ENCODE measurements around the gene IGHMBP2.
A peak's percentile ranks its signal among the peaks of the same experiment; 100 is the strongest.

IGHMBP2 gene

DNA sequence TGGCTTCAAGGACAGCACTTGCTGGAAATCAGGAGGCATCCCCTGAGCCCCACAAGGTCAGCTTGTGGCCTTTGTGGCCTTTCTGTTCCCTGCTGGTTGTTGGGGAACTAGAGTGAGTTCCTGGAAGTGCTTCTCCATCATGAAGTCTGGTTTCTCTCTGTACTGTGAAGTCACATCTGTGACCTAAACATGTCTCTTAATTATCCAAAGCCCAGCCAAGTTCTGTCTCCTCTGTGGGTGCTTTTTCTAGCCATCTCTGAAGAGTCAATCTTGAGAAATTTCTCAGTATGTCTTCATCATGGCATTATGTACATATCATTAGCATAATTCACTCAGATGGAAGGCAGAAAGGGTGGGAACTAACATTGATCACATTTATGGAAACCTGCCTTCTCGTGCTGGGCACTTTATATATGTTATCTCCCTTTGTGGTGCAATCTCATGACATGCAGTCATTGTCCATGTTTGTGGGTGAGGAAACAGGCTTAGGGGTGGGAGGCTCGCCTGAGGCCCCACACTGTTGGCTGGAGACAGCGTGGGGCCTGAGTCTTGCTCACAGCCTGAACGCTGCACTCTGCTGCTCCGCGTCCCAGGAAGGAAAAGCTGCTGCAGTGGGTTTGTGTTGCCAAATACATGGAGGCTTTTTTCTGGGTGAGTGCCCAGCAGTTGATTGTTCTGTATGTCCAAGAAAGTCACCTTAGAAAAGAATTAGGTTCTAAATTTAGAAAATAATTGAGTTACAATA, 24.6 kb downstream of the IGHMBP2 start:
- DNase-seq: no peak

GRCh38 chr11:68929135-68929534, 25.4 kb downstream of the IGHMBP2 start:
- DNase-seq: no peak

DNA sequence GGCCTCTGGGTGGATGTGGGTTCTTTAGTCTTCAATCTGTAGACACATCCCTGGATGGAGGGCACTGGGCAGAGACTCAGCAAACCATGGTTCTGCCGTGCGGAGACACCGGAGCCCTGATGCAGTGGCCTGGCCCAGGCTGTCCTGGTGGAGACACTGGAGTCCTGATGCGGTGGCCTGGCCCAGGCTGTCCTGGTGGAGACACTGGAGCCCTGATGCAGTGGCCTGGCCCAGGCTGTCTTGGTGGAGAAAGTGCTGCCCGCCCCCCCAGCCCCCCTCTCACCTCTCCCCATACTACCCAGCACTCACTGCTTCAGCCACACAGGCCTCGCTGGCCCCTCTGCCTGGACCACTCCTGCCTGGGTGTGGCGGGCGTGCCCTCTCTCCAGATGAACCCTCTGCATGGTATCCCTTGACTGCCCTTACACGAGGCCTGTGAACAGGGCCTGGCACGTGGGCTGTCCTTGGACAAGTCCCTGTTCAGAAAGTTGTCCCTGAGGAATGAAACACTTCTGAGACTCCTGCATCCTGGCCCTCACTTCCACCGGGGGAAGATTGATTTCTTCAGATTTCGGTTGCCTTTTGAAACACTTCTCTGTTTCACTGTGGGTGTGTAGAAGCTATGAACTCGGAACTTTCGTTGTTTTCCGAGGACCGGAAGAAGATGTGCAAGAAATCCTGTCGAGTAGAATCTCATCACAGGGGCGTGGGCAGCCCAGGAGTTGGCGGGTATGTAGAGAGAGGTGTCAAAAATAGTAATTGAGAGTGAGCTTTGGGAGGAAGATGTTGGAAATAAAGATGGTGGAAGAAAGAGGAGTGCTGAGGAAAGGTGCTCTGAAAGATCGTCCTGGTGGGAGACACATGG, 26.2 kb downstream of the IGHMBP2 start:
- DNase-seq: no peak

GRCh38 chr11:68930991-68931855, 27.5 kb downstream of the IGHMBP2 start:
- DNase-seq: no peak

GRCh38 chr11:68931911-68932310, 28.2 kb downstream of the IGHMBP2 start:
- DNase-seq: no peak

DNA sequence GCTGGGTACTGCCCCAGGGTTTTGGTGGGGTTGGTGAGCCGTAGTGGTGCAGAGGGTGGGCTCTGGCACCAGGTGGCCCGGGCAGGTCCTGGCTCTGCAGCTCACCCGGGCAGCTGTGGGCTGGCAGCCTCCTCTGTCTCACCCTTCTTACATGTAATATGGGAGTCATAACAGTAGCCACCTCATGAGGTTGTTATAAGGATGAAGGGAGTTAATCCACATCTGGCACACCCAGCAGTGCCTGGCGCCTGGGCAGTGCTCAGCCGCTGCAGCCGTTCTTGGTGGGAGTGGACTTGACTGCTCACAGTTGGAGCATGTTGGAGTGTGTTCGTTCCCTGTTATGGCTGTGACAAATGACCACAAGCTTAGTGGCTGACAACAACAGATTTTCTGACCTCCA, 28.7 kb downstream of the IGHMBP2 start:
- DNase-seq: no peak

DNA sequence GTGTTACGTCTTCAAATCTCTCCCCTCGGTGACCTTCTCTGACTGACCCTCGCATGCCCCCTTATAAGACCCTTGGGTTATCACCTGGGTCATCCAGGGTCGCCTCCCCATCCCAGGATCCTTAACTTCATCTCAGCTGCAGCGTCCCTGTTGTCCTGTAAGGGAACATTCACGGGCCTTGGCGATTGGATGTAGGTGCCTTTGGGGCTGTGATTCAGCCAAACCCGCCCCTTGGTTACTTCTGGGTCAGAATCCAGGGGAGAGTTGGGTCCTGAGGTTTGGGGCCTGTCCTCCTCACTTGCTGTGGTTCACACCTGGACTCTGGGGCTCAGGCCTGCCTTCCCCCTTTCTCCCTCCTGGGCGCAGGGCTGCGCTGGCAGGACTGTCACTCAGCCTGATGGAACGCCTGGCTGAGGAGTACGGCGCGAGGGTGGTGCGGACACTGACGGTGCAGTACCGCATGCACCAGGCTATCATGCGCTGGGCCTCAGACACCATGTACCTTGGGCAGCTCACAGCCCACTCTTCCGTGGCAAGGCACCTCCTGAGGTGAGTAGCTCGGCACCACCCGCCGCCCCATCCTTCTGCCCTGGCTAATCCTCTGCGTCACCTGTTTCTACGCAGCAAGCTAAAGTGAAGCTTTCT, 29.4 kb downstream of the IGHMBP2 start:
- DNase-seq: no peak

GRCh38 chr11:68933605-68934320, 30.1 kb downstream of the IGHMBP2 start:
- DNase-seq: peak; percentile 89

- no peak for DNase-seq
Observed at GRCh38 chr11:68934321-68934645, 30.6 kb downstream of the IGHMBP2 start.

GRCh38 chr11:68934666-68935065, 31.0 kb downstream of the IGHMBP2 start:
- DNase-seq: no peak

GRCh38 chr11:68935066-68935465, 31.4 kb downstream of the IGHMBP2 start:
- DNase-seq: no peak

- DNase-seq: no peak
Observed at GRCh38 chr11:68935516-68936357, 32.0 kb downstream of the IGHMBP2 start.

- DNase-seq: no peak
Observed at GRCh38 chr11:68936358-68936636, 32.6 kb downstream of the IGHMBP2 start.

DNA sequence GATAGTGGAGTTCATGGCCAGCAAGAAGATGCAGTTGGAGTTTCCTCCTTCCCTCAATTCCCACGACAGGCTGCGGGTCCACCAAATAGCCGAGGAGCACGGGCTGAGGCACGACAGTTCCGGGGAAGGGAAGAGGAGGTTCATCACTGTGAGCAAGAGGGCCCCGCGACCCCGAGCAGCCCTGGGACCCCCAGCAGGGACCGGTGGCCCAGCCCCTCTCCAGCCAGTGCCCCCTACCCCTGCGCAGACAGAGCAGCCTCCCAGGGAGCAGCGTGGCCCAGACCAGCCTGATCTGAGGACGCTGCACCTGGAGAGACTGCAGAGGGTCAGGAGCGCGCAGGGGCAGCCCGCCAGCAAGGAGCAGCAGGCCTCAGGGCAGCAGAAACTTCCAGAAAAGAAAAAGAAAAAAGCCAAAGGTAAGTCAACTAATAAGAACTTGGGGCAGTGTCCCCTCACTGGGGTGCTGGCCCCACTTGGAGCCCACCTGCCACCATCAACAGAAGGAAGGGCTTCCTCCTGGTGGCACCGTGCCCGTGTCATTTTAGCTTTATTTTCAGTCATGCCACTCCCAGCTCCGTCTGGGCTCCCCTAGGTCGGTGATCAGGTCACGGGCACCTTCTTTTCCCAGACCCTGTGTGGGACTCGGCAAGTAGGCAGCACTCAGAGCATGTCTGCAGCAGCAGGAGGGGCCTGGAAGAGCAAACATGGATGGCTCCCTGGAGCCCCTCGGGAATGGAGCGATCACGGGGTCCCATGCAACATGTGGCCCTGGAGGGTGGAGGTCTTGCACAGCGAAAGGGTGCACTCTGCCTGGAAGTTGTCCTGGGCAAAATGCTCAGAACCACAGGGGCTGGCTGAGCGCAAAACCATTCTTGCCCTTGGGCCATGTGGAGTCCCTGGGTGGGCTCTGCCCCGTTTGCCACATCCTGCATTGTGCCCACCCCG, 33.3 kb downstream of the IGHMBP2 start:
- DNase-seq: no peak

- no peak for DNase-seq
Observed at GRCh38 chr11:68938088-68938487, 34.4 kb downstream of the IGHMBP2 start.

DNA sequence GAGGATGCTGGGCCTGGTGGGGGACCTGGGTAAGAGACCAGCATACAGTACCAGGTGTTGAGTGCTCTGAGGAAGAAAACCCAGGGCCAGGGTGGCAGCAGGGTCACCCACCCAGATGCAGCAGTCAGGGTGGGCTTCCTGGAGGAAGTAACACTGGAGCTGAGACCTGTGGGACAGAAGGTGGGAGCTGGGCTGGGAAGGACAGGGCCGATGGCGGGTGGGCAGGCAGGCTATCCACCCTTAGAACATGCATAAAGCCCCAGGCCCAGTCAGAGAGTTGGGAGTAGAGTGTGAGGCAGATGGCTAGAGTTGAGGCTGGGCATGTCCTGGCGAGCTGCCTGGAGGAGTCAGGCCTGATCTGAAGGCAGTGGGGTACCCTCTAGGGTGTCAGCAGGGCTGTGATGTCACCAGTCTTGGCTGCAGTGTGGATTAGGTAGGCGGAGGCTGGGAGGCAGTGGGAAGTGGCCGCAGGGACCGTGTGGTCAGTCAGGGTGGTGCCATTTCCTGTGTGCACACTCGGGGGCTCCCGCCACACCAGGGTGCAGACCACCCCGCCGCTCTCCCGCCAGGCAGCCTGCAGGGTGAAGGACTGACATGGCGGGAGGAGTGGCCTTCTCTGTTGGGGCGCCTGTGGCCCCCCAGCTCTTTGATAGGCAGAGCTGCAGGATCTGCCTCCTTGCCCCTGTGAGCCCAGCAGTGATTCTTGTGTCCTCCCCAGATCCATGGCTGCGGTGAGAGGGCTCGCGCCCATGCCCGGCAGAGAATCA, 35.3 kb downstream of the IGHMBP2 start:
- no peak for DNase-seq

DNA sequence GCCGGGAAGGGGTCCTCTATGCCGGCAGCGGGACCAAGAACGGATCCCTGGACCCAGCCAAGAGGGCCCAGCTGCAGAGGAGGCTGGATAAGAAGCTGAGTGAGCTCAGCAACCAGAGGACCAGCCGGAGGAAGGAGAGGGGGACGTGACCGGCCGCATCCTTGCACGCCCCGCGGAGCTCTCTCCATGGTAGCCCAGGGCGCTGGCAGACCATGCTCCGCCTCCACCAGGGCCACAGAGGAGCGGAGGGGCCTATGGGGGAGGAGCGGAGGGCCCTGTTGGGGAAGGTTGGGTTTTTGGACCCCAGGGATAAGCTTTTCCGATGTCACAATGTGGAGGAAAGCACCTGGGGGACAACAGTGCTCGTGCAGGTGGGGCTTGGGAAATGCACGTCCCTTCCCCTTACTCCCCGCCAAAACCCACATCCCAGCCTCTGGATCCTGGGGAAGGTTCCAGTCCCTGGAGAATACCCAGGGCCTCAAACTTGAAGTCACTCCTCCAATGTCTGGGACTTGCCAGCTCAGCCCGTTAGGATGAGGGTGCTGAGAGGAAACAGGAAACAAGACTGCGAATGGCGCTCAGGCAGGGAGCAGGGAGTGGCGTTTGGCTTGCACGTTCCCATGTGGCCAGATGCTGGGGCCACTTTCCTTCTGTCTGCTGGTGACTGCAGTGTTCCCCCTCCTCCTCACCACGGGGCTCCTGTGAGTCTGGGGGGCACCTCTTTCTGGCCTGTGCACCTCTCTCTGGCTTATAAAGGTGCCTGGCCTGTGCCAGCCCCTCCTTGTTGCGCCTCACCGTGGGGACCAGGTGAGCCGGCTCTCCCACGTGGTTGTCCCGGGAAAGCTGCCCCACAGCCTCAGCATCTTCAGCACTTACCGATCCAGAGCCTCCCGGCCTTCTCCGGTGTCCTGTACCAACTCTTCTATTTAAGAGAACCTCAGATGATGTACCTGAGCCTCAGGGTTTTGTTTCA, 36.2 kb downstream of the IGHMBP2 start:
- no peak for DNase-seq

GRCh38 chr11:68940651-68941323, 37.1 kb downstream of the IGHMBP2 start:
- no peak for DNase-seq

Measured in COR-L47 (cell line).